NCI-H1694 treated with DMSO at 0.1 percent for 48 hours (cell line): ENCODE results near the gene SERPINE2.

Source experiments
- DNase-seq: peaks from one replicate; lab custom pipeline; 2025; lab: John Stamatoyannopoulos, UW

The SERPINE2 gene

GRCh38 chr2:223973606-223974005 lies 65.5 kb downstream of the SERPINE2 start:
- DNase-seq: no peak

GRCh38 chr2:223972656-223973102 lies 66.4 kb downstream of the SERPINE2 start:
- no peak for DNase-seq

DNA sequence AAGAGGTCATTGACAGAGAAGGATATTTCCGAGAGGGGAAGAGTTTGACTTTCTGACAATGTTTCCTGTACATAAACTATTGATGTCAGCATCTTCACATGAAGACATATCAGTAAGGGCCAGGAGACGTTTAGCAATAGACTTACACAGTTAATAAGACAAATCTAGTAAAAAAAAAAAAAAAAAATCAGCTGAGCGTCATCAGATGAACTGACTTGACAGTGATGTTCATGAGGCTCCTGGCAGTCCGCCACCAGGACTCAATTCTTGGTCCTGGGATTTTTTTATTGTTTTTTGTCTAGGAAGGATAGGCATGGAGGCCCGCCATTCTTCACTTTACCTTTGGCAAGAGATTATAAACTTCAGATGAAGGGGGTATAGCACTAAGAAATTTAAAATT lies 67.4 kb downstream of the SERPINE2 start:
- no peak for DNase-seq

DNA sequence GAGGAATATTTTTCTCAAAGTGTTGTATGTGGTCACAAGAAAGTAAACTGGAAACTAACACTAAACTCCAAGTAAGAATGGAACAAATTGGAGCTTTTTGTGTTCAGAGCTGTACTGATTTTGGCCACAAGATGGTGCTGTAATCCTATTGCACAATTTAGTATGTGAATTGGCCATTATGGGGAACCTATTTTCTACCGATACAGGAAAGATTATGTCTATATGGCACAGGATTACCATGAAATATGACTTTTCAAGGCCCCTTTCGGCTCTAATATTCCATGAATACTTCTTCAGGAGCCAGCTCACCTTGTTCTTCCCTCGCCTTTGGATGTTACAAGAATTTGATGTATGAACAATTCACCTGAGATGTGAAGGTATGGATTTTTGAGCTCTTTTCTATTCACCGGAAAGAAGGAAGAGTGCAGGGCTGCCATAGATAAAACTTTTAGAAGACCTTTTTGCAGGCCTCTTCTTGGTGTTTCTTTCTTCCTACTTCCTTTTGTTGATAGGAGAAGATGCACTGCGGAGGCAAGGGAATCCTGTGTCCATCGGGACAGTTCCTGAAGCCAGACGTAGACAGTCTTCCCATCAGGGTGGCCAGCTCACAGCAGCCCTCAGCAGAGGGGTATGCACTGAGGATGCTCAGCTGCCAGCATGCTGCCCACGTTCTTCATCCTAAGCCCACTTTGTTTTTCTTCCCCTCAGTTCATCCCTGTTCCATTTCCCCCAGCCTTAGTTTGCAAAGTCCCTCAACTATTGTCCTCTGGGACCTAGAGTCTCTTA lies 68.5 kb downstream of the SERPINE2 start:
- peak; percentile 32 for DNase-seq

- no peak for DNase-seq
Observed at GRCh38 chr2:223969856-223970255, 69.2 kb downstream of the SERPINE2 start.

- no peak for DNase-seq
Observed at GRCh38 chr2:223969315-223969714, 69.8 kb downstream of the SERPINE2 start.

- no peak for DNase-seq
Observed at GRCh38 chr2:223967981-223968380, 71.1 kb downstream of the SERPINE2 start.

GRCh38 chr2:223959688-223960087 lies 79.4 kb downstream of the SERPINE2 start:
- no peak for DNase-seq

DNA sequence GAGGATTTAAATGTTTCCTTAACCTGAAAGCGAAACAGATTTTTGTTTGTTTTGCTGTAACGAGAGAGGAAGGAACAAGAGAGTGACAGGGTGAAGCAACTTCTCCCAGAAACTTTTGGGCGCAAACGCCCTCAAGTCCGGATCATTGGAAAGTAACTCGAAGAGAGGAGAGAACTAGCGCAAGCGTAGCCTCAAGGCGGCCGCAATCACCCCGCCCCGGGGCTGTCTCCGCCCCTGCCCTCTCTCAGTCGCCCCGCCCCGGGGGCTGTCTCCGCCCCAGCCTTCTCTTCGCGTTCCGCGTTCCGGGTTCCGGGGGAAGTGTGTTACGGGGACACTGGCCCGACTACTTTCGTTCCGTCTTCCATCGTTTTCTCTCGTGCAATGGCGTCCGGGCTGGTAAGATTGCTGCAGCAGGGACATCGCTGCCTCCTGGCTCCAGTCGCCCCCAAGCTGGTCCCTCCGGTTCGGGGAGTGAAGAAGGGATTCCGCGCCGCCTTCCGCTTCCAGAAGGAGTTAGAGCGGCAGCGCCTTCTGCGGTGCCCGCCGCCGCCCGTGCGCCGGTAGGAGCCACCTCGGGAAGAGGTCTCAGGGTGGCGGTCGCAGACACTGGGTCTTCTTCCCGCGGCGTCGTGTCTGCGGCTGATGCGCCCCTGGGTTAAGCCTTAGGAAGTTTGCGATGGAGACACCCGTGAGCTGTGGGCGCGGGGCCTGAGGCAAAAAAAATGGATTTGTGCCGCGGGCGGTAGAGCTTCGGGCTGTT lies 81.8 kb downstream of the SERPINE2 start, which contains the start of gene MRPL44:
MRPL44 (plus strand) TSS at position 372 of the 760 bp plus-strand sequence; CDS start at position 382, 10 bp downstream.
- peak; percentile 83 for DNase-seq

DNA sequence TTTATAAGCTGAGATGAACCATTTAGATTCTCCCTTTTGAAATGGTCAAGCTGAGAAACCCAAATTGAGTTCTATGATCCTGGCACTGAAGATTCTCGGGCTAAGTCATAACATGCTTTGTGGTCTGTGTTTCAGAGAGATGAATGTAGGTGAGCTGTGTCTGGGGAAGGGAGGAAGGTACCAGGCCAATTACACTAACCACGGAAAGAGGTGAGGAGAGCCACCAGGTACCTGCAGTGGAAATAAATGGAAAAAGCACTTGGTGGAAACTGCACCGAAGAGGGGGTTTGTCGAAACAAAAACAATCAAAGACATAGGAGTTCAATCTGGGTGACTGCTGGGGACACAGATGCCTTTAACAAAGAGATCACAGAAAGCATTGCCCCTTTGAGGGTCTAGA lies 82.8 kb downstream of the SERPINE2 start:
- DNase-seq: no peak

DNA sequence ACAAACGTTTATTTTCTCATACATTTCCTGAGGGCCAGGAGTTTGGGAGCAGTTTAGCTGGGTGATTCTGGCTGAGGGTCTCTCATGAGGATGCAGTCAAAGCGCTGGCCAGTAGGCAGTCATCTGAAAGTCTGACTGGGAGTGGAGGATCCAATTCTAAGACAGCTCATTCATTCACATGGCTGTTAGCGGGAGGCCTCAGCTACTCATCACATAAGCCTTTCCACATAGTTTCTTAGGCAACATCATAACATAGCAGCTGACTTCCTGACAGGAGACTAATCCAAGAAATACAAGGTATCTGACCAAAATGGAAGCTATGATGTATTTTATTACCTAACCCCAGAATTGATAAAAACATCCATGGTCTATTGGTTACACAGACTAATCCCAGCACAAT lies 84.7 kb downstream of the SERPINE2 start:
- DNase-seq: no peak

DNA sequence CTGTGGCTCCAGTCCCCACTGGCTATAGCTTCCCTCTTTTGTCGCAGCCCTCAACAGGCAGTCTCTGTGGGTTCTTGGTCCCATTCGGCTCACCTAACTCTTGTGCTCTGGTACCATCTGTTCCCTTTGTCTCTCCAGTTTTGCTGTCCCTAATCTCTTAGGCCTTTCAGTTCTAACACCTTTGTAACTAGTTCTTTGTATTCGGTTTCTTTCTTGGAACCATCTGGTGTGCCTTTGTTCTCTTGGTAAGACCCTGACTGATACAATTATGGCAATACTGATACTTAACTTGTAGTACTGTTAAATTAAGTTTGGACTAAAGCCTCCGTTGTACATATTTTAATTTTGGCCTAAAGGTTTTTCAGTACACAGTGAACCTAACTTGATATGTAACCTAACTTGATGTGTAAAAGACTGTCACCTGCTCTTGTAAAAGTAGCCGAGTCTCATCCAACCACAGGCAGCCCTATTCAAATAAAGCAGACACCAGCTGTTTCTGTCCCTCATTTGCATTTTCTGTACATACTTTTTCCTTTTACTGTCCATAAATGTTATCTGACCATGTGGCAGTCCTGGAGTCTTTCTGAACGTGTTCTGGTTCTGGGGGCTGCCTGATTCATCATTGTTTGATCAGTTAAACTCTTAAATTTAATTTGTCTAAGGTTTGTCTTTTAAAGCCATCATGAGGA lies 86.7 kb downstream of the SERPINE2 start:
- DNase-seq: no peak

GRCh38 chr2:223950448-223951347 lies 88.4 kb downstream of the SERPINE2 start:
- no peak for DNase-seq

DNA sequence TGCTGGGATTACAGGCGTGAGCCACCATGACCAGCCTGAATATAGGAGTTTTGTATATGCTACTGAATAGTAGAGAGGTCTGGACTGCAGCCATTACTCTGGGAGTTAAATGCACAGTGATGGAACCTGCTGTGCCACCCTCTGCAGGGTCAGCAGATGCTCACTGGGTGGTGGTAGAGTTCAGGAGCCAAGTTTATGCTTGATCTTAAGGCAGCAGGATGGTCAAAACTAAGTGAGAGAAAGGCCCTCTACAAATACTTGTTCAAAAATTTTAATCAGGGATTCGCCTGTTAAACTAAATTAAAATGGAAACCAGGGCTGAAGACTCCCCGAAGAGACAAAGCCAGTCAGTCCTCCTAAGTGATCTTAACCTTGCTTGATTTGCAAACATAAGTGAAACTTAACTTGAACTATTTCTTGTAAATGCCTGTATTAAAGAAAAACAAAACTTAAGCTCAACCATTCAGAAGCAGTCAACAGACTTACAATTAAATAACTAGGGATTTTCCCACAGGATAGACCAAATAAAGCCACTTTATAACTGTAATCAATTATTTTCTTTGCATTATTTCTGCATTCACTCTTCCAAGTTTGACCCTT lies 89.7 kb downstream of the SERPINE2 start:
- no peak for DNase-seq

- no peak for DNase-seq
Observed at GRCh38 chr2:223947711-223948205, 91.3 kb downstream of the SERPINE2 start.

- no peak for DNase-seq
Observed at GRCh38 chr2:223945755-223946154, 93.3 kb downstream of the SERPINE2 start.

DNA sequence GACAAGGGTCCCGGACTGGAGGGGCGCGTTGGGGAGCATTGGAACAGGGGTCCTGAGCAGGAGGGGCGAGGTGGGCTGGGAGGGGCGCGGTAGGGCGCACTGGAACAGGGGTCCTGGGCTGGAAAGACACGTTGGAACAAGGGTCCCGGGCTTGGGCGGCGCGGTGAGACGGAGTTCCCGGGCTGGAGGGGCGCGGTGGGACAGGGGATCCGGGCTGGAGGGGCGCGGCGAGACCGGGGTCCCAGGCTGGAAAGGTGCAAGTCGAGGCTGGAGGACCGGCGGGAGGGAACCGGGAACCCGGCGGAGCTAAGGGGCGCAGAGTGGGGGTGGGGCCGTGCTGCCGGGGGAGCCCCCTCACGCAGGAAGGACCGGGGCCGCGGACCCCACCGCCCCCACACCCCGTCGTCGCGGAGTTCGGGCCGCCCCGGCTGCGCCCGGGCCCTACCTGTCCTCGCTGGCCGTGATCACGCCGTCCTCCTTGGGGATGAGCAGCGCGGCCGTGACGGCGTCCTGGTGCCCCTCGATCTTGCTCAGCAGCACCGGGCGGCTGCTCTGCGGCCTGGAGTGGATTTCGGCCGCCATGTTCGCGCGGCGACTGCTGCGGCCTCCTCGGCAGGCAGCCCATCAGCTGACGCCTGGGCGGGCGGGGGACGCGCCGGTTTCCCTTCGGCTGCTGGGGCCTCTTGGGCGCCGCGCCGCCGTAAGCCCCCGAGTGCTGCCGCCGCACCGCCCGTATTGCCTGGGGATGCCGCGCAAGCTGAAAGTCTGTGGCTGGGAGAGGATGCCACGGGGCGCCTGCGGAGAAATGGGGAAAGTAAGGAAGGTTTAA lies 94.2 kb downstream of the SERPINE2 start, which contains the start of gene WDFY1:
WDFY1 (minus strand) TSS at position 633 of the 829 bp plus-strand sequence; CDS start at position 582, 51 bp downstream.
- peak; percentile 72 for DNase-seq

DNA sequence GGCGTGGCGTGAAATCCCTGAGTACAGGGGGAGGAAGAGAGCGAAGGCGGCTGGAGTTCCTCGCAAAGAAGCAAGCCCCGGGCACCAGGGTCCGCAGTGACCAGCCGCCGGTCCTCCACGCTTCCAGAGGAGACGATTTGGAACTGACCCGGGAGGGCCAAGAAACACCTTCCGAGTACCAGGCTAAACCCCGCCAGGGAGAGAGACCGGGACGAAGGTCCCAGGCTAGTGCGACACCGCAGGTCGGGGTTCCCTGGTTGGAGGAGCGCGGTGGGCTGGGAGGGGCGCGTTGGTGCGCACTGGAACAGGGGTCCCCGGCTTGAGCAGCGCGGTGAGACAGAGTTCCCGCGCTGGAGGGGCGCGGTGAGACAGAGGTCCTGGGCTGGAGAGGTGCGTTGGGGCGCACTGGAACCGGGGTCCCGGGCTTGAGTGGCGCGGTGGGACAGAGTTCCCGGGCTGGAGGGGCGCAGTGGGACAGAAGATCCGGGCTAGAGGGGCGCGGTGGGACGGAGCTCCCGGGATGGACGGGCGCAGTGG lies 94.9 kb downstream of the SERPINE2 start:
- DNase-seq: no peak

- DNase-seq: no peak
Observed at GRCh38 chr2:223943561-223944008, 95.5 kb downstream of the SERPINE2 start.
